ENCODE data around the gene MSI2.

Gene MSI2

GRCh38 chr17:57257195-57257894 lies 1.0 kb downstream of the MSI2 start:
- Histone ChIP-seq H3K4me3 (ENCODE audit: low read depth, low read length) (peak overlapping the region; percentile 81), H3K9me3 (no peaks in the 10 kb centered on the region), H3K36me3 (peaks cover 33% of the 10 kb centered on the region), H3K4me1 (peaks cover 7% of the 10 kb centered on the region; the same call in 1 of the 2 replicates), H3K27me3 (no peaks in the 10 kb centered on the region)
- no peak for DNase-seq
- no peak for TF ChIP-seq CTCF (IDR thresholded peaks at IDR 0.05; ENCODE audit: low read depth, low read length)

- H3K4me3 ChIP-seq (ENCODE audit: low read depth, low read length), result peak overlapping the region; percentile 81
- peaks cover 7% of the 10 kb centered on the region; the same call in 1 of the 2 replicates for H3K4me1 ChIP-seq
- no peak for DNase-seq
- no peak for TF ChIP-seq CTCF (IDR thresholded peaks at IDR 0.05; ENCODE audit: low read depth, low read length)
- no peaks in the 10 kb centered on the region for H3K27me3 ChIP-seq
- H3K9me3 ChIP-seq, result no peaks in the 10 kb centered on the region
- peaks cover 41% of the 10 kb centered on the region for H3K36me3 ChIP-seq
Measured at GRCh38 chr17:57257895-57258851, 1.9 kb downstream of the MSI2 start.

GRCh38 chr17:57259306-57259705 lies 3.0 kb downstream of the MSI2 start:
- Histone ChIP-seq H3K9me3 (no peaks in the 10 kb centered on the region), H3K4me1 (peaks cover 7% of the 10 kb centered on the region; the same call in 1 of the 2 replicates), H3K27me3 (no peaks in the 10 kb centered on the region), H3K4me3 (ENCODE audit: low read depth, low read length) (peak overlapping the region; percentile 81), H3K36me3 (peaks cover 52% of the 10 kb centered on the region)
- DNase-seq, result no peak
- no peak for TF ChIP-seq CTCF (IDR thresholded peaks at IDR 0.05; ENCODE audit: low read depth, low read length)

GRCh38 chr17:57259817-57260216 lies 3.5 kb downstream of the MSI2 start:
- peak overlapping the region; percentile 81 for H3K4me3 ChIP-seq (ENCODE audit: low read depth, low read length)
- no peaks in the 10 kb centered on the region for H3K9me3 ChIP-seq
- H3K36me3 ChIP-seq, result peaks cover 58% of the 10 kb centered on the region
- no peaks in the 10 kb centered on the region for H3K27me3 ChIP-seq
- H3K4me1 ChIP-seq, result peaks cover 7% of the 10 kb centered on the region; the same call in 1 of the 2 replicates
- no peak for TF ChIP-seq CTCF (IDR thresholded peaks at IDR 0.05; ENCODE audit: low read depth, low read length)
- DNase-seq, result no peak

- Histone ChIP-seq H3K9me3 (no peaks in the 10 kb centered on the region), H3K4me3 (ENCODE audit: low read depth, low read length) (no peak overlapping the region), H3K36me3 (peaks cover 64% of the 10 kb centered on the region), H3K4me1 (peaks cover 6% of the 10 kb centered on the region; the same call in 1 of the 2 replicates), H3K27me3 (no peaks in the 10 kb centered on the region)
- no peak for DNase-seq
- no peak for TF ChIP-seq CTCF (IDR thresholded peaks at IDR 0.05; ENCODE audit: low read depth, low read length)
Measured at GRCh38 chr17:57260325-57261083, 4.2 kb downstream of the MSI2 start.
